ENCODE data around the gene GOLM1. TPM values are rescaled to one million over a fixed set of nuclear protein-coding genes. Genes with fewer than 3 reads are reported as not detected.

Gene GOLM1
- total RNA-seq, 4 donors from 2014 or later = 2.0 to 13.6 (median 4.3) TPM

DNA sequence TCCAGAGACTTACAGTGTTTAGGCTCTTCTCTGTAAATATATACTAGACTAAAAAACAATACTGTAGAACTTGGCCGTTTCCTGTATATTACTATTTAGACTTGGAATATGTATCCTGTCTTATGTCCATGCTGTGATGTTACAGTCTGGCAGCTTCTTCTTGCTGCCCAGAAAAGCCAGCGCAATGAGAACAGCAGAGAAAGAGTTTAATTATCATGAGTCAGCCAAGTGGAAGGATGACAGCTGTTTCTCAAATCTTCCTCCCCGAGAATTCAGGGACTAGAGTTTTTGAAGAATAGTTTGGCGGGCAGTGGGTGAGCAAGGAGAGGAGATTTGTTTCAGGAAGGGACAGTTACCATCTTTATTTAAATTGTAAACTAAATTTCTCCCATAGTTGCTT lies 120.9 kb downstream of the GOLM1 start:
- TF ChIP-seq, protein P1, sequence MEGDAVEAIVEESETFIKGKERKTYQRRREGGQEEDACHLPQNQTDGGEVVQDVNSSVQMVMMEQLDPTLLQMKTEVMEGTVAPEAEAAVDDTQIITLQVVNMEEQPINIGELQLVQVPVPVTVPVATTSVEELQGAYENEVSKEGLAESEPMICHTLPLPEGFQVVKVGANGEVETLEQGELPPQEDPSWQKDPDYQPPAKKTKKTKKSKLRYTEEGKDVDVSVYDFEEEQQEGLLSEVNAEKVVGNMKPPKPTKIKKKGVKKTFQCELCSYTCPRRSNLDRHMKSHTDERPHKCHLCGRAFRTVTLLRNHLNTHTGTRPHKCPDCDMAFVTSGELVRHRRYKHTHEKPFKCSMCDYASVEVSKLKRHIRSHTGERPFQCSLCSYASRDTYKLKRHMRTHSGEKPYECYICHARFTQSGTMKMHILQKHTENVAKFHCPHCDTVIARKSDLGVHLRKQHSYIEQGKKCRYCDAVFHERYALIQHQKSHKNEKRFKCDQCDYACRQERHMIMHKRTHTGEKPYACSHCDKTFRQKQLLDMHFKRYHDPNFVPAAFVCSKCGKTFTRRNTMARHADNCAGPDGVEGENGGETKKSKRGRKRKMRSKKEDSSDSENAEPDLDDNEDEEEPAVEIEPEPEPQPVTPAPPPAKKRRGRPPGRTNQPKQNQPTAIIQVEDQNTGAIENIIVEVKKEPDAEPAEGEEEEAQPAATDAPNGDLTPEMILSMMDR (IDR thresholded peaks at IDR 0.05) = no peak
- no peak for TF ChIP-seq POLR2A (IDR thresholded peaks at IDR 0.05)
- no peak for DNase-seq
- H3K27me3 ChIP-seq = no peaks in the 10 kb centered on the region
- intact Hi-C loops (cut with DNase I) = no loop called here
- H3K27ac ChIP-seq = no peak overlapping the region
- H3K4me3 ChIP-seq = no peak overlapping the region
- H3K4me1 ChIP-seq = no peaks in the 10 kb centered on the region
- no peaks in the 10 kb centered on the region for H3K9me3 ChIP-seq
- 78 to 86% methylated on average over 4 of the region's 4 CpGs for WGBS, 2 donors
- peaks cover 0 to 98% (median 11%) of the 10 kb centered on the region in 3 donors for H3K36me3 ChIP-seq

Small RNAs within 50 kb of the gene (small RNA-seq; reads per million reads assigned to genes)
- 0 reads per million in 4 donors for gene AL161447.1

Other genes with a start within 250 kb of the GOLM1 start
- gene NAA35, start 158.4 kb downstream of the GOLM1 start, total RNA-seq = 10 to 100 TPM; 12.1 to 20.8 (median 19.9) TPM
- gene C9orf153, start 160.1 kb upstream of the GOLM1 start, total RNA-seq = not detected
- 10 to 100 TPM in 3 of 4 donors, 1 to 10 TPM in 1; 9.7 to 31.9 (median 24.7) TPM for gene ISCA1, start 183.0 kb upstream of the GOLM1 start, total RNA-seq

Measured in esophagus squamous epithelium (tissue), 5 donors.